Vagina (tissue), 2 donors: ENCODE measurements around the gene SLC22A17.

Experiments
- CTCF ChIP-seq, 3 experiments: fragments of 450-650 bp in 2 of 3; fragments of 200-600 bp in 1 of 3; sonication (generic) in 1 of 3; IDR thresholded peaks; one replicate each; pipeline ENCODE4 v1.5.1; 2017 to 2019; ENCODE audit warnings: antibody characterized with exemption in 3 of 3, mild to moderate bottlenecking in 2 of 3, moderate library complexity in 2 of 3
- POLR2A ChIP-seq, 2 donors: fragments of 450-650 bp; IDR thresholded peaks; one replicate each; pipeline ENCODE4 v1.6.1; 2017; ENCODE audit warnings: antibody characterized with exemption in 2 of 2, mild to moderate bottlenecking in 2 of 2, moderate library complexity in 2 of 2

DNA sequence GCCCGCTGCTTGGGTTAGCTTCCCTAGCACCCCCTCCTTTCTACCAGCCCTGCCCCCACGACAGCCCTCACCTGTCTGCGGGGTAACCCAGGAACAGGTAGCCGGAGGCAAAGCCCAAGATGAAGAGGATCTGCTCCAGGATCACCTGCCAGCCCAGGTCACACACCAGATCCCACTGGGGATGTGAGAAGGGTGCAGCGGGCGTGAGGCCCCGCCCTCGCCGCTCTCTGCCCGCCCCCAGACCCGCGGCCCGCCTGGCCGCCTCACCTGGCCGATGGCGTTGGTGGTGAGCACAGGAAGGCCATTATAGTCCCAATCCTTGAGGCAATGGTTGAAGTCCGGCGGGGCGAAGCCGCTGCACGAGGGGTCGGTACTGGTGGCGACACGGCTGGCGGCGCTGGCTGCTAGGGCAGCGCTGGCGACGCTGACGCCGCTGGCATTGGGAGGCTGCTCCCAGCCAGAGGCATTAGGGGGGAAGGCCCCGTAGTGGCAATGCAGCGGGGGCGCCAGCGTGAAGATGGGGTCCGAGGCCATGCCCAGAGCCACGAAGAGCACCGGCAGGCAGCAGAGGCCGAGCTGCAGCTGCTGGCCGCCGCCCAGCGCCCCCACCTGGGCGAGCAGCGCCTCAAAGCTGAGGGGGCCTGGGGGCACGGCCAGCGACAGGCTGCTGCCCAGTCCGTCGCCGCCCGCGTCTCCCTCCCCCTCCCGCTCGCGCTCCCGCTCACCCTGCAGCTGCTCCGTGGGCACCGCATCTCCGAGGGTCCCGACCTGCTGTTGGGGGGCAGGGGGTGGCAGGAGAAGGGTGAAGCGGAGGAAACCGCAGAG is 794 bp downstream of the SLC22A17 start:
- TF ChIP-seq CTCF (IDR thresholded peaks at IDR 0.05) (no peak), POLR2A (IDR thresholded peaks at IDR 0.05) (no peak)
